K562 (cell line): ENCODE data around the gene DRICH1. TPM values are rescaled to one million over a fixed set of nuclear protein-coding genes. Genes with fewer than 3 reads are reported as not detected.

Experiments used
- ATAC-seq: fragments of 200-7000 bp; cut with Tn5 transposase; 3 replicates; pipeline ENCODE4 v1.9.1; 2020; ENCODE audit warnings: moderate library complexity
- BruUV-seq: library from RNA; stranded (reverse); fragments of 400-500 nt; replicated peaks from 2 replicates; lab custom pipeline; 2021; lab: Mats Ljungman, UMichigan
- CTCF ChIA-PET: fragments of 300-600 bp; formaldehyde crosslinking; extraction: SDS; loops from one replicate; lab custom pipeline; 2021; ENCODE audit warnings: low intra/inter-chr PET ratio; lab: Yijun Ruan, JAX
- POLR2A ChIA-PET: fragments of 300-600, 350-650 bp; sonication (Branson Sonifier 250); formaldehyde crosslinking; extraction: SDS; loops from one replicate; lab custom pipeline; 2021; ENCODE audit warnings: antibody characterized with exemption, inconsistent platforms; lab: Yijun Ruan, JAX
- DNase-seq, 4 experiments: peaks; one replicate each; pipeline versions ENCODE4 v3.0.0 to v3.0.0-alpha.2; 2011 to 2018; ENCODE audit warnings: low spot score in 3 of 4, mixed read lengths in 3 of 4; ENCODE audit errors: extremely low read depth in 1 of 4
- FAIRE-seq: peaks from 2 replicates; lab custom pipeline; 2011; peaks lifted over from hg19 to GRCh38; lab: Jason Lieb, UNC
- H2AFZ ChIP-seq: 2 replicates; pipeline ENCODE4 v1.6.0; 2011; ENCODE audit warnings: low read depth, low read length, control low read depth, inconsistent platforms
- H3K27ac ChIP-seq: fragments of 200-600 bp; 3 replicates; pipeline ENCODE4 v1.8.0; 2011; ENCODE audit warnings: low read depth, mild to moderate bottlenecking, control low read depth, inconsistent platforms, low read length, moderate library complexity, mixed read lengths; ENCODE audit errors: extremely low read depth
- H3K27me3 ChIP-seq, 2 experiments: fragments of 300-600 bp in 1 of 2; 2 replicates in 1 of 2; 3 replicates in 1 of 2; pipeline versions ENCODE4 v1.6.0 to v1.8.0; 2011; ENCODE audit warnings: inconsistent platforms in 2 of 2, low read length in 2 of 2, mild to moderate bottlenecking in 1 of 2, mixed read lengths in 1 of 2, moderate library complexity in 1 of 2; ENCODE audit not compliant: control insufficient read depth in 2 of 2, insufficient read depth in 2 of 2
- H3K36me3 ChIP-seq: fragments of 300-600 bp; 3 replicates; pipeline ENCODE4 v1.8.0; 2011; ENCODE audit warnings: mild to moderate bottlenecking, low read length, inconsistent platforms; ENCODE audit not compliant: control insufficient read depth, insufficient read depth
- H3K4me1 ChIP-seq, 2 experiments: fragments of 200-600 bp in 1 of 2; replicated peaks in 1 of 2; 2 replicates in 1 of 2; 3 replicates in 1 of 2; pipeline versions ENCODE4 v1.5.1 to v1.8.0; 2011; ENCODE audit warnings: inconsistent platforms in 2 of 2, low read length in 2 of 2, mild to moderate bottlenecking in 1 of 2, mixed read lengths in 1 of 2, moderate library complexity in 1 of 2; ENCODE audit not compliant: control insufficient read depth in 2 of 2, insufficient read depth in 2 of 2
- H3K4me2 ChIP-seq: 2 replicates; pipeline ENCODE4 v1.6.1; 2011; ENCODE audit warnings: low read length, control low read depth, inconsistent platforms, mixed read lengths; ENCODE audit not compliant: insufficient read depth
- H3K4me3 ChIP-seq: fragments of 200-600 bp; sonication (generic), shearing (Covaris generic); 2 replicates; pipeline ENCODE4 v1.5.1; 2016; ENCODE audit warnings: control low read depth, inconsistent platforms
- H3K79me2 ChIP-seq: fragments of 200-600 bp; 3 replicates; pipeline ENCODE4 v1.8.0; 2011; ENCODE audit warnings: low read length, inconsistent platforms; ENCODE audit not compliant: control insufficient read depth, insufficient read depth
- H3K9ac ChIP-seq, 2 experiments: 2 replicates each; pipeline versions ENCODE4 v1.6.0 to v1.6.1; 2011; ENCODE audit warnings: low read depth in 2 of 2, low read length in 2 of 2, control low read depth in 1 of 2, inconsistent platforms in 1 of 2, mild to moderate bottlenecking in 1 of 2, mixed read lengths in 1 of 2; ENCODE audit not compliant: insufficient read depth in 1 of 2
- H3K9me1 ChIP-seq: one replicate; pipeline ENCODE4 v1.6.0; 2011; ENCODE audit warnings: inconsistent platforms, mild to moderate bottlenecking, low read length, moderate library complexity; ENCODE audit not compliant: control insufficient read depth, insufficient read depth
- H3K9me3 ChIP-seq: replicated peaks from 2 replicates; pipeline ENCODE4 v1.5.1; 2011; ENCODE audit warnings: low read depth, low read length, inconsistent platforms; ENCODE audit not compliant: control insufficient read depth, insufficient read depth
- H4K20me1 ChIP-seq: replicated peaks from 2 replicates; pipeline ENCODE4 v1.6.1; 2011; ENCODE audit warnings: low read length, inconsistent platforms, mixed read lengths; ENCODE audit not compliant: control insufficient read depth, insufficient read depth
- BDP1 ChIP-seq: IDR thresholded peaks from 3 replicates; pipeline ENCODE4 v1.6.1; 2011; ENCODE audit not compliant: insufficient read length, insufficient read depth
- CBFA2T3 ChIP-seq: fragments of 450-650 bp; IDR thresholded peaks from 2 replicates; pipeline ENCODE4 v1.6.1; 2017
- CTCFL ChIP-seq: IDR thresholded peaks from 2 replicates; pipeline ENCODE4 v1.6.1; 2011; ENCODE audit warnings: borderline replicate concordance, low read depth, mild to moderate bottlenecking, moderate library complexity, low read length; ENCODE audit not compliant: insufficient read depth, poor library complexity, severe bottlenecking
- KAT8 ChIP-seq: fragments of 450-650 bp; IDR thresholded peaks from 2 replicates; pipeline ENCODE4 v1.6.1; 2016; ENCODE audit warnings: low read depth, mild to moderate bottlenecking
- SMARCC2 ChIP-seq: fragments of 450-650 bp; IDR thresholded peaks from 2 replicates; pipeline ENCODE4 v1.6.1; 2017; ENCODE audit warnings: antibody characterized with exemption, moderate library complexity, mild to moderate bottlenecking, low read depth
- ZNF589 ChIP-seq: fragments of 200-800 bp; sonication (Bioruptor generic); IDR thresholded peaks from 2 replicates; pipeline ENCODE4 v1.6.1; 2016; ENCODE audit warnings: low read depth, missing genetic modification characterization, missing compliant biosample characterization
- ZNF707 ChIP-seq: fragments of 250-450 bp; sonication (Bioruptor Pico); conservative IDR thresholded peaks from 2 replicates; pipeline ENCODE4 v1.8.0; 2022; ENCODE audit warnings: inconsistent platforms, mild to moderate bottlenecking, moderate library complexity
- WGBS: fragments of 100-300 bp; shearing (Covaris generic); methylation state at CpG from one replicate; pipeline ENCODE4 v1.1.6; 2016; ENCODE audit warnings: low coverage, mixed read lengths; ENCODE audit not compliant: insufficient coverage; ENCODE audit errors: missing lambda C conversion rate; 5-methylcytosine and 5-hydroxymethylcytosine counted together
- in situ Hi-C: fragments of 300-500 bp; cut with MboI; formaldehyde crosslinking; loops from 4 replicates; pipeline ENCODE4 v1.15.0; 2018; ENCODE audit warnings: inconsistent platforms, mixed read lengths
- intact Hi-C: fragments of 100-400 bp; cut with micrococcal nuclease; formaldehyde crosslinking; loops from 2 replicates; pipeline ENCODE4 v1.14.2; 2022
- polyA plus RNA-seq, 8 experiments: library from polyadenylated mRNA; depleted of rRNA in 4 of 8; stranded (reverse) in 5 of 8; unstranded in 3 of 8; fragments of >200 nt; fragmentation: Nextera tagmentation in 2 of 8; fragmentation: Illumina TruSeq in 1 of 8; extraction: Ambion mirVana in 2 of 8; extraction: Trizol in 1 of 8; gene quantifications; 2 replicates each; pipeline versions ENCODE4 v1.2.1 to v1.2.3, GENCODE V29; 2011 to 2014; ENCODE audit warnings: inconsistent platforms in 1 of 8, missing spikeins in 1 of 8
- total RNA-seq, 7 experiments: library from RNA; depleted of rRNA in 6 of 7; stranded (reverse); fragments of >200 nt in 6 of 7; fragmentation: Illumina TruSeq in 2 of 7; extraction: Trizol in 2 of 7; gene quantifications; 2 replicates each; pipeline versions ENCODE4 v1.2.1 to v1.2.3, GENCODE V29; 2011 to 2021; ENCODE audit warnings: low replicate concordance in 1 of 7
- TF ChIP-seq, protein P1 (sequence below): fragments of 250-450 bp; sonication (Bioruptor Pico); IDR thresholded peaks from 2 replicates; pipeline ENCODE4 v1.8.0; 2021; ENCODE audit warnings: mild to moderate bottlenecking, moderate library complexity

The DRICH1 gene
- total and polyA plus RNA-seq, 9 of the 15 experiments (the other 6 are each of a cell fraction or from before 2014, with no cell fraction given) = 0.07 to 0.36 (median 0.14) TPM; not detected in 2

DNA sequence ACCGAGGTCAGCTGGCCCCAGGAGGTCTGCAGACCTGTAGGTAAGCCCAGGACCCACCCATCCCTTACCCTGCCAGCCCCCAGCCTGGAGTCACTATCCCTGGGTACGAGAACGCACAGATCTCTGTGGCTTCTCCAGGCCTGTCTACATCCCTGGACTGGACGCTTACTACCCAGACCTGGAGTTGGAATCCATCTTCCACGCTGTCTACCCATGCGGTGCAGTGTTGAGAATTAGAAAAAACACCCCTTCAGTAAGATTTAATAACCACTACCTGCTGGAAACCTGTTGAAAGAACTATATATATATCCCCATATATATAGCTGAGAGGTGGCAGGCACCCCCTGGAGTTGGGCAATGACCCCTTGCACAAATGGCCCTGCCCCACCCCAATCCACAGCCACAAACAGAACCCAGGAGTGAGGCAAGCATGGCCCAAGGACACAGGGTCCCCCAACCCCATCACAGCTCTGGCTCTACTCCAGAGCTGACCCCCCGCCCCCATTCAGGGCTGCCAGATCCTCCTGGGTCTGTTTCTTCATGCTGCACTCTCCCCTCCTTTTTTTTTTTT is 41.0 kb upstream of the DRICH1 start:
- Histone ChIP-seq H3K79me2 (no peaks in the 10 kb centered on the region), H3K4me2 (no peak overlapping the region), H3K27ac (no peak overlapping the region), H3K9me3 (no peaks in the 10 kb centered on the region), H3K4me1 (peaks cover 0 to 5% of the 10 kb centered on the region in 2 experiments; a peak in 2 of 5 replicates), H2AFZ (no peak overlapping the region), H4K20me1 (no peaks in the 10 kb centered on the region), H3K27me3 (no peaks in the 10 kb centered on the region), H3K9me1 (no peaks in the 10 kb centered on the region), H3K9ac (no peak overlapping the region), H3K4me3 (no peak overlapping the region), H3K36me3 (no peaks in the 10 kb centered on the region)
- CTCF ChIA-PET = no interaction called here
- no peak for FAIRE-seq
- POLR2A ChIA-PET = interaction anchor here (0.7 kb wide), 1 partner anchor 29 kb away, joined by 3 read pairs; no protein-coding TSS in a partner anchor
- DNase-seq = no peak
- no peak for ATAC-seq
- intact Hi-C loops (no loop called here), in situ Hi-C loops (no loop called here)
- 95% methylated on average over 5 of the region's 7 CpGs for WGBS
- BruUV-seq = no TSS peak
- TF ChIP-seq ZNF589 (no peak), BDP1 (no peak), KAT8 (no peak), ZNF707 (no peak), SMARCC2 (no peak), CTCFL (no peak), CBFA2T3 (no peak)
- TF ChIP-seq, protein P1, sequence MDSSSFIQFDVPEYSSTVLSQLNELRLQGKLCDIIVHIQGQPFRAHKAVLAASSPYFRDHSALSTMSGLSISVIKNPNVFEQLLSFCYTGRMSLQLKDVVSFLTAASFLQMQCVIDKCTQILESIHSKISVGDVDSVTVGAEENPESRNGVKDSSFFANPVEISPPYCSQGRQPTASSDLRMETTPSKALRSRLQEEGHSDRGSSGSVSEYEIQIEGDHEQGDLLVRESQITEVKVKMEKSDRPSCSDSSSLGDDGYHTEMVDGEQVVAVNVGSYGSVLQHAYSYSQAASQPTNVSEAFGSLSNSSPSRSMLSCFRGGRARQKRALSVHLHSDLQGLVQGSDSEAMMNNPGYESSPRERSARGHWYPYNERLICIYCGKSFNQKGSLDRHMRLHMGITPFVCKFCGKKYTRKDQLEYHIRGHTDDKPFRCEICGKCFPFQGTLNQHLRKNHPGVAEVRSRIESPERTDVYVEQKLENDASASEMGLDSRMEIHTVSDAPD (CRISPR knock-in tag) = no peak
